ENCODE results near the gene NR1I2. TPM values are rescaled to one million over a fixed set of nuclear protein-coding genes. Genes with fewer than 3 reads are reported as not detected.

NR1I2 gene
- total and polyA plus RNA-seq, 2 donors (not counting 1 experiment from before 2014, with no cell fraction given) = 0.30 to 0.52 TPM

DNA sequence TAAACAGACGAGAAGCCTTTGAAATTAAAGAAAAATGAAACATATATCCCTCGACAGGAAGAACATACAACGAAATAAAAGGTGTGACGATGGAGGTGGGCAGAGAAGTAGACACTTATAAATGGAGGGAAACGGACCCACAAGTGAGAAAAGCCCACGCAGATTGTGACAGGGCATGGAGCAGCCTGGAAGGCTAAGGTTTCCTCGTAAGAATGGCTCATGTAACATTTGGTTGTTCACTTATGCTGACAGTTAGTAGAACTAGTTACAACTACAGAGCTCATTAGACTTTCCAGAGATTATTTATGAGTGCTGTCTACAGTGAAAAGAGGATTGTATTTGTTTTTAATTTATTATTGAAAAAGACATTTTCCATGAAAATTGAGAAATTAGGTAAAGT lies 82.6 kb downstream of the NR1I2 start:
- Mint-ChIP-seq H3K4me1 (peaks cover 9% of the 10 kb centered on the region), H3K4me3 (no peak overlapping the region), H3K9me3 (ENCODE audit: insufficient read depth) (no peaks in the 10 kb centered on the region), H3K27ac (no peak overlapping the region), H3K27me3 (no peaks in the 10 kb centered on the region)
- H3K27me3 ChIP-seq (replicated peaks in 1 of 4; ENCODE audit: control extremely low read depth in 1 of 4, control insufficient read depth in 3 of 4, insufficient read depth in 4 of 4, low read length in 3 of 4) = no peaks in the 10 kb centered on the region
- peaks cover 0 to 6% of the 10 kb centered on the region in 2 donors for H3K4me1 ChIP-seq (ENCODE audit: control insufficient read depth in 2 of 2, insufficient read depth in 2 of 2, low read length in 2 of 2)
- DNase-seq = no peak
- ChIA-PET CTCF (no interaction called here), POLR2A (no interaction called here)
- TF ChIP-seq, protein P1, sequence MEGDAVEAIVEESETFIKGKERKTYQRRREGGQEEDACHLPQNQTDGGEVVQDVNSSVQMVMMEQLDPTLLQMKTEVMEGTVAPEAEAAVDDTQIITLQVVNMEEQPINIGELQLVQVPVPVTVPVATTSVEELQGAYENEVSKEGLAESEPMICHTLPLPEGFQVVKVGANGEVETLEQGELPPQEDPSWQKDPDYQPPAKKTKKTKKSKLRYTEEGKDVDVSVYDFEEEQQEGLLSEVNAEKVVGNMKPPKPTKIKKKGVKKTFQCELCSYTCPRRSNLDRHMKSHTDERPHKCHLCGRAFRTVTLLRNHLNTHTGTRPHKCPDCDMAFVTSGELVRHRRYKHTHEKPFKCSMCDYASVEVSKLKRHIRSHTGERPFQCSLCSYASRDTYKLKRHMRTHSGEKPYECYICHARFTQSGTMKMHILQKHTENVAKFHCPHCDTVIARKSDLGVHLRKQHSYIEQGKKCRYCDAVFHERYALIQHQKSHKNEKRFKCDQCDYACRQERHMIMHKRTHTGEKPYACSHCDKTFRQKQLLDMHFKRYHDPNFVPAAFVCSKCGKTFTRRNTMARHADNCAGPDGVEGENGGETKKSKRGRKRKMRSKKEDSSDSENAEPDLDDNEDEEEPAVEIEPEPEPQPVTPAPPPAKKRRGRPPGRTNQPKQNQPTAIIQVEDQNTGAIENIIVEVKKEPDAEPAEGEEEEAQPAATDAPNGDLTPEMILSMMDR (IDR thresholded peaks at IDR 0.05) = no peak
- no peak for TF ChIP-seq EZH2 (IDR thresholded peaks at IDR 0.05; ENCODE audit: borderline replicate concordance, insufficient read depth, low read depth, low read length, poor library complexity, severe bottlenecking)
- peaks cover 20 to 26% of the 10 kb centered on the region in 2 experiments for H3K36me3 ChIP-seq (replicated peaks in 1 of 2; ENCODE audit: control extremely low read depth in 1 of 2, control insufficient read depth in 1 of 2, extremely low read depth in 1 of 2, insufficient read depth in 2 of 2, low read length in 1 of 2)
- WGBS (ENCODE audit: insufficient coverage) = 97% methylated on average over 6 of the region's 7 CpGs
- H3K9me3 ChIP-seq (ENCODE audit: control extremely low read depth in 1 of 3, control insufficient read depth in 2 of 3, insufficient read depth in 1 of 3, low read length in 2 of 3) = peaks cover 0 to 2% (median 0%) of the 10 kb centered on the region in 3 donors
- intact Hi-C loops (cut with micrococcal nuclease) = no loop called here
- H3K27ac ChIP-seq (ENCODE audit: low read length in 2 of 2) = no peak overlapping the region
- no peak overlapping the region for H3K4me2 ChIP-seq (replicated peaks; ENCODE audit: low read depth, low read length, poor library complexity, severe bottlenecking)
- no peak overlapping the region for H2AFZ ChIP-seq (ENCODE audit: insufficient read depth, low read depth, low read length, poor library complexity, severe bottlenecking)
- H4K20me1 ChIP-seq (ENCODE audit: control insufficient read depth, insufficient read depth, low read length, poor library complexity, severe bottlenecking) = no peaks in the 10 kb centered on the region
- H3K9ac ChIP-seq (ENCODE audit: low read length) = no peak overlapping the region
- no peak for ATAC-seq (ENCODE audit: low read depth)
- H3K79me2 ChIP-seq (ENCODE audit: control insufficient read depth, insufficient read depth, low read length) = no peaks in the 10 kb centered on the region
- H3K4me3 ChIP-seq (ENCODE audit: control extremely low read depth in 1 of 5, extremely low read depth in 1 of 5, insufficient read depth in 1 of 5, low read depth in 2 of 5, low read length in 4 of 5) = no peak overlapping the region

Other genes starting within 250 kb of the NR1I2 start
- gene CD80, start 222.5 kb upstream of the NR1I2 start, total RNA-seq = 26.5 and 28.0 TPM in 2 replicates
- gene CD80, start 222.5 kb upstream of the NR1I2 start, polyA plus RNA-seq = 9.3 and 15.0 TPM in 2 replicates
- 18.8 and 24.5 TPM in 2 replicates for gene ADPRH, start 202.6 kb upstream of the NR1I2 start, total RNA-seq
- gene ADPRH, start 202.6 kb upstream of the NR1I2 start, polyA plus RNA-seq = 8.0 and 10.0 TPM in 2 replicates
- 0.27 and 0.58 TPM in 2 replicates for gene PLA1A, start 184.2 kb upstream of the NR1I2 start, total RNA-seq
- 0.28 TPM in 1 of 2 replicates, not detected in the other for gene PLA1A, start 184.2 kb upstream of the NR1I2 start, polyA plus RNA-seq
- 6.0 and 8.0 TPM in 2 replicates for gene POPDC2, start 121.5 kb upstream of the NR1I2 start, total RNA-seq
- gene POPDC2, start 121.5 kb upstream of the NR1I2 start, polyA plus RNA-seq = 7.5 and 9.5 TPM in 2 replicates
- gene COX17, start 104.7 kb upstream of the NR1I2 start, total RNA-seq = 47.8 and 49.1 TPM in 2 replicates
- 20.0 and 33.3 TPM in 2 replicates for gene COX17, start 104.7 kb upstream of the NR1I2 start, polyA plus RNA-seq
- 6.4 and 7.2 TPM in 2 replicates for gene CFAP91, start 79.1 kb upstream of the NR1I2 start, total RNA-seq
- 0.33 and 0.48 TPM in 2 replicates for gene CFAP91, start 79.1 kb upstream of the NR1I2 start, polyA plus RNA-seq

Data from B cell (primary cell).